Mononuclear cell (primary cell): ENCODE results near the gene FBXW5. TPM values are rescaled to one million over a fixed set of nuclear protein-coding genes. Genes with fewer than 3 reads are reported as not detected.

Source experiments
- H3K27me3 ChIP-seq: 2 replicates; pipeline ENCODE4 v1.6.0; 2011; ENCODE audit warnings: low read length, control low read depth; ENCODE audit not compliant: insufficient read depth
- H3K4me1 ChIP-seq: 2 replicates; pipeline ENCODE4 v1.5.1; 2011; ENCODE audit warnings: mild to moderate bottlenecking, low read length, control low read depth; ENCODE audit not compliant: insufficient read depth
- H3K4me3 ChIP-seq: 2 replicates; pipeline ENCODE4 v1.5.1; 2011; ENCODE audit warnings: mild to moderate bottlenecking, low read length, moderate library complexity
- H3K9me3 ChIP-seq: 2 replicates; pipeline ENCODE4 v1.5.1; 2011; ENCODE audit warnings: low read depth, mild to moderate bottlenecking, control low read depth, low read length
- total RNA-seq: library from RNA; depleted of rRNA; stranded (reverse); fragments of >200 nt; gene quantifications from one replicate; pipeline ENCODE4 v1.2.3, GENCODE V29; 2012

Gene FBXW5
- total RNA-seq, 1 donor, result 67.6 TPM

DNA sequence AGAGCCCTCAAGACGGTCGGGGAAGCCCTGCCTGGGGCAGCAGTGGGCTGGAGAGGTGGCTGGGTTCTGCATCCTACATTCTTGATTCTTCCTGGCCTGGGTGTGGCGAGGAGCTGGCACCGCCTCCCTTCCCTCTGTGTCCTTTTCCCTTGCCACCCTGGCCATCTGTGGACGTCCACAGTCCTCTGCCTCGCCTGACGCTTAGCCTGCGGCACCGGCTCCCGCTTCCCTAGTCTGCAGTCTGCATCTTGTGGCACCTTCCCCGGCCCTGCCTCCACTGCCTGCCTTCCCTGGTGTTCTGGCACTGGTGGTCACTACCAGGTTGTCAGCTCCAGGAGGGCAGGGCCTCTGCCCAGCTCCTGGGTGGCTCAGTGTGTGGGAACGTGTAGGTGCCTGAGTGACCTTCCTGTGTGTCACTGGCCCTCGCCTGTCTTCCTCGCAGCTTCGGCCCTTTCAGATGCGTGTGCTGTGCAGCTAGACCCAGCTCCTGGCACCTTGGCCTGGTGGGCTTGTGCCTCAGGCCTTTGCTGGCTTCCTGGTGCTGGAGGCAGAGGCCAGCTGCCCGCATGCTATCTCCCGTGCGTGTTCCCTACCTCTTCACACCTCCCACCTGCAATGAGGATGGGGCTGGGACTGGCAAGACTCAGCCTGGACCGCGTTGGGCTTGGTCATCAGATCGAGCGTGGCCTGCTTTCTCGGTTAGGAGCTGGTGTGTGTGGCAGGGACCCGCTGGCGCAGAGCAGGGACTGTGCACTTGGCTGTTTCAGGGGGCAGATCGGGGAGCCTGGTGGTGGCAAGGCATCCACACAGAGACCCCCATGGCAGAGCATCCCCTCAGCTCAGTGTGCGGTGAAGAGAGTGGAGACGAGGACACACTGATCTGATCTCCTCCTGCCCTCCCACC lies 37.3 kb downstream of the FBXW5 start:
- Histone ChIP-seq H3K4me3 (no peak overlapping the region), H3K27me3 (no peaks in the 10 kb centered on the region), H3K9me3 (no peaks in the 10 kb centered on the region), H3K4me1 (peaks cover 11% of the 10 kb centered on the region)

DNA sequence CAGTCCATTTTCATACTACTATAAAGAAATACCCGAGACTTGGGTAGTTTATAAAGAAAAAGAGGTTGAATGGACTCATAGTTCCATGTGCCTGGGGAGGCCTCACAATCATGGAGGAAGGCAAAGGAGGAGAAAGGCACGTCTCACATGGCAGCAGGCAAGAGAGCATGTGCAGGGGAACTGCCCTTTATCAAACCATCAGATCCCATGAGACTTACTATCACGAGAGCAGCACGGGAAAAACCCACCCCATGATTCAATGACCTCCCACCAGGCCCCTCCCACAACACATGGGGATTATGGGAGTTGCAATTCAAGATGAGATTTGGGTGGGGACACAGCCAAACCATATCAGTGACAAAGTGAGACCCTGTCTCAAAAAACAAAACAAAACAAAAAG lies 38.3 kb downstream of the FBXW5 start:
- Histone ChIP-seq H3K4me3 (no peak overlapping the region), H3K9me3 (no peaks in the 10 kb centered on the region), H3K27me3 (no peaks in the 10 kb centered on the region), H3K4me1 (peaks cover 21% of the 10 kb centered on the region)

- Histone ChIP-seq H3K27me3 (no peaks in the 10 kb centered on the region), H3K4me1 (peaks cover 23% of the 10 kb centered on the region), H3K9me3 (no peaks in the 10 kb centered on the region), H3K4me3 (no peak overlapping the region)
These were observed 41.4 kb downstream of the FBXW5 start for GRCh38 chr9:136903041-136903554.

DNA sequence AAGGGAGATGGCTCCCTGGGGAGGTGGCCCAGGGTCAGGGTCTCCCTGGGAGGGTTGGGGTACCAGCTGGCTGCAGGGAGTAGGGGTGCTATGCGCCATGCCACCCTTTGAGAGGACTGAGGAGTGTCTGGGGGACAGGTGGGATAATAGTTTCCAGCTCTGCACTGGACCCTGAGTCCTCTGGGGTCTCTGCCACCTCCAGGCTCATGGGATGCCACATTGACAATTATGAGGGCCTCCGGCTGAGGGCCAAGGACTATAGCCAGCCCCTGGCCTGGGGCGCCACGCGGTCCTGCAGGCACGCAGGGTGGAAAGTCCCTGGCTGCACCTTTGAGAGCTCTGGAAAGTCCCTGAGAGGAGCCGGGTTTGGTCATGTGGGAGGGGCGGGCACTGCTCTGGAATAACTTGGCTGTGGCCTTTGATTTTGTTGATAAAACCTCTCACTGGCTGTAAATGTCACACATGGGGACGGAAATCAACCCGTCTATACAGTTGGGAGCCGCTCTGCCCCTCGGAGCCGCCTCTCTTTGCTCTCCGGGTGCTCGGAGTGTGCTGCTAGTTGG lies 42.2 kb downstream of the FBXW5 start:
- peaks cover 23% of the 10 kb centered on the region for H3K4me1 ChIP-seq
- H3K27me3 ChIP-seq, result no peaks in the 10 kb centered on the region
- H3K9me3 ChIP-seq, result no peaks in the 10 kb centered on the region
- no peak overlapping the region for H3K4me3 ChIP-seq

- Histone ChIP-seq H3K4me1 (peaks cover 23% of the 10 kb centered on the region), H3K27me3 (no peaks in the 10 kb centered on the region), H3K4me3 (no peak overlapping the region), H3K9me3 (no peaks in the 10 kb centered on the region)
These were observed 42.9 kb downstream of the FBXW5 start for GRCh38 chr9:136901516-136902258.

GRCh38 chr9:136900988-136901515 lies 43.5 kb downstream of the FBXW5 start:
- Histone ChIP-seq H3K4me3 (no peak overlapping the region), H3K9me3 (no peaks in the 10 kb centered on the region), H3K4me1 (peaks cover 23% of the 10 kb centered on the region)

DNA sequence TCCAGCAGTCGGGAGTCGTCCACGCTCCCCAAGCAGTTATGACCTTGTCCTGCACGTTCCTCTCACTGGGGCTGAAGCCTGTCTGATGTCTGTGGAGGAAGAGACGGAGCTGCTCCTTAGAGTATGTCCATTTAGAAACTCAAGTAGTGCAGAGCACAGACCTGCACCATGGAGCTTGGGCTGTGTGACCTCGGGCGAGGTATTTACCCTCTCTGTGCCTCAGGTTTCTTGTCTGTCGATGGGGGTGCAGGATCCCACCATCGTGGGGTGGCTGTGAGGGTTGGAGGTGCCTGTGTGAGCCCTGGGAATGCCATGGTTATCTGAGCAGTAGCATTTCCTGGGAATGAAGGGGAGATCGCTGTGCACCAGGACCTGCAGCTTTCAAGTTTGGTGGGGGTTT lies 44.0 kb downstream of the FBXW5 start:
- no peaks in the 10 kb centered on the region for H3K27me3 ChIP-seq
- H3K4me1 ChIP-seq, result peaks cover 23% of the 10 kb centered on the region

More at GRCh38 chr9:136900988-136901515, 43.5 kb downstream of the FBXW5 start:
- H3K27me3 ChIP-seq, result no peaks in the 10 kb centered on the region

GRCh38 chr9:136899196-136899595 lies 45.3 kb downstream of the FBXW5 start:
- no peaks in the 10 kb centered on the region for H3K9me3 ChIP-seq
- peaks cover 23% of the 10 kb centered on the region for H3K4me1 ChIP-seq
- no peaks in the 10 kb centered on the region for H3K27me3 ChIP-seq
- no peak overlapping the region for H3K4me3 ChIP-seq

More for the DNA sequence above, 44.0 kb downstream of the FBXW5 start:
- Histone ChIP-seq H3K9me3 (no peaks in the 10 kb centered on the region), H3K4me3 (no peak overlapping the region)

DNA sequence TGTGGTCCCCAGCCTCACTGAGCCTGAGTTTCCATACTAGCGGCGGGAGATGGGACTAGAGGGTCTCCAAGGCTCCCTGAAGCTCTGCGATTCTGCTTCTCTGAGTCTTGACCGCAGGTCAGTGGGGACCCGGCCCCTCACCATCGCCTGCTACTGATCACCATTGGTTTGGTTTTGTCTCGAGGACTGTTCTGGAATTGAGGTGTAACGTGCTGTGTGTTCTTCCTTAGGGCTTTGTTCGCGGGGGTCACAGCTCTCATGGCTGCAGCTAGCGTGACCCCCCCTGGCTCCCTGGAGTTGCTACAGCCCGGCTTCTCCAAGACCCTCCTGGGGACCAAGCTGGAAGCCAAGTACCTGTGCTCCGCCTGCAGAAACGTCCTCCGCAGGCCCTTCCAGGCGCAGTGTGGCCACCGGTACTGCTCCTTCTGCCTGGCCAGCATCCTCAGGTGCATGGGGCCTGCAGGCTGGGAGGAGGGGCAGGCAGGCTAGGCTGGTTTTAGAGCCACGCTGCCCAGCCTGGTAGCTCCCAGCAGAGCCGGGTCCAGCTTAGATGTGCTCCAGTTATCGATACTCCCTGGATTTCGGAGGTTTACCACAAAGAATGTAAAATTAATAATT lies 45.9 kb downstream of the FBXW5 start:
- H3K27me3 ChIP-seq, result no peaks in the 10 kb centered on the region
- H3K4me3 ChIP-seq, result no peak overlapping the region
- H3K9me3 ChIP-seq, result no peaks in the 10 kb centered on the region

DNA sequence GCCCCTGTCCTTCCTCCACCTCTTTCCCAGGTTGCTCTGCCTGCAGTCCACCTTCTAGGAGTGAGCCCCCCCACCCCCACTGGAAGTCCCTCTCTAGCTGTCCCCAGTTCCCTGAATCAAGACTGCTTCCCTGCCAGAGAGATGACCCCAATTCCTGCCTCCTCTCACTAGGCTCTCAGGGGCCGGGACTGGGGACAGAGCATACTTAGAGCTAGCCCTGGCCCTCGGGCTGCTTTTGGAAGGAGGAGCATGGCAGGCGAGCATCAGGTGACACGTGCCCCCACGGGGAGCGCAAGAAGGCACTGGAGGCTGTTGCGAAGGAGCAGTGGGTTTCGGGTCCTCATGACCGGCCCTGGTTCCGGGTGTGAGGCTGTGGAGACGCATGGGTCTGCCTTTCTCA lies 48.5 kb downstream of the FBXW5 start:
- H3K4me1 ChIP-seq, result no peaks in the 10 kb centered on the region

More for the DNA sequence above, 45.9 kb downstream of the FBXW5 start:
- peaks cover 23% of the 10 kb centered on the region for H3K4me1 ChIP-seq

GRCh38 chr9:136890661-136891060 lies 53.9 kb downstream of the FBXW5 start:
- H3K27me3 ChIP-seq, result no peaks in the 10 kb centered on the region
- H3K9me3 ChIP-seq, result no peaks in the 10 kb centered on the region
- H3K4me1 ChIP-seq, result peaks cover 19% of the 10 kb centered on the region
- H3K4me3 ChIP-seq, result no peak overlapping the region

More for the DNA sequence above, 48.5 kb downstream of the FBXW5 start:
- Histone ChIP-seq H3K4me3 (no peak overlapping the region), H3K27me3 (no peaks in the 10 kb centered on the region), H3K9me3 (no peaks in the 10 kb centered on the region)

Other genes with a start within 250 kb of the FBXW5 start
- gene DIPK1B, start 232.2 kb downstream of the FBXW5 start, total RNA-seq, result 2.7 TPM
- not detected for gene LCN10, start 201.8 kb downstream of the FBXW5 start, total RNA-seq
- not detected for gene LCN6, start 196.2 kb downstream of the FBXW5 start, total RNA-seq
- gene LCN8, start 186.5 kb downstream of the FBXW5 start, total RNA-seq, result not detected
- gene LCN15, start 180.2 kb downstream of the FBXW5 start, total RNA-seq, result not detected
- gene TMEM141, start 153.4 kb downstream of the FBXW5 start, total RNA-seq, result 16.1 TPM
- 1.7 TPM for gene CCDC183, start 148.4 kb downstream of the FBXW5 start, total RNA-seq
- 36.4 TPM for gene RABL6, start 136.8 kb downstream of the FBXW5 start, total RNA-seq
- 0.73 TPM for gene AJM1, start 102.3 kb downstream of the FBXW5 start, total RNA-seq
- gene PHPT1, start 95.3 kb downstream of the FBXW5 start, total RNA-seq, result 14.0 TPM
- 0.52 TPM for gene MAMDC4, start 92.4 kb downstream of the FBXW5 start, total RNA-seq
- 162 TPM for gene EDF1, start 78.4 kb downstream of the FBXW5 start, total RNA-seq
- 6.4 TPM for gene TRAF2, start 58.2 kb downstream of the FBXW5 start, total RNA-seq
- gene C8G, start 505 bp upstream of the FBXW5 start, total RNA-seq, result not detected
- not detected for gene LCN12, start 7.5 kb upstream of the FBXW5 start, total RNA-seq
- 10.8 TPM for gene PTGDS, start 32.8 kb upstream of the FBXW5 start, total RNA-seq
- 0.10 TPM for gene LCNL1, start 38.3 kb upstream of the FBXW5 start, total RNA-seq
- gene PAXX, start 47.7 kb upstream of the FBXW5 start, total RNA-seq, result 23.6 TPM
- 3.4 TPM for gene CLIC3, start 51.8 kb upstream of the FBXW5 start, total RNA-seq
- 14.7 TPM for gene ABCA2, start 83.5 kb upstream of the FBXW5 start, total RNA-seq
- 2.6 TPM for gene FUT7, start 87.3 kb upstream of the FBXW5 start, total RNA-seq
- gene NPDC1, start 101.4 kb upstream of the FBXW5 start, total RNA-seq, result 2.5 TPM
- gene ENTPD2, start 109.3 kb upstream of the FBXW5 start, total RNA-seq, result not detected
- gene SAPCD2, start 125.8 kb upstream of the FBXW5 start, total RNA-seq, result 3.3 TPM
- gene UAP1L1, start 132.8 kb upstream of the FBXW5 start, total RNA-seq, result 6.2 TPM
- gene MAN1B1, start 142.2 kb upstream of the FBXW5 start, total RNA-seq, result 30.3 TPM
- 86.9 TPM for gene DPP7, start 170.0 kb upstream of the FBXW5 start, total RNA-seq
- not detected for gene GRIN1, start 194.4 kb upstream of the FBXW5 start, total RNA-seq
- 0.21 TPM for gene LRRC26, start 225.3 kb upstream of the FBXW5 start, total RNA-seq
- not detected for gene TMEM210, start 227.3 kb upstream of the FBXW5 start, total RNA-seq
- 36.7 TPM for gene ANAPC2, start 243.8 kb upstream of the FBXW5 start, total RNA-seq
- gene SSNA1, start 243.9 kb upstream of the FBXW5 start, total RNA-seq, result 38.2 TPM